ENCODE results near the gene ARHGAP27. TPM values are rescaled to one million over a fixed set of nuclear protein-coding genes. Genes with fewer than 3 reads are reported as not detected.
"Not testable (repeated sequence)": the region's sequence is repeated elsewhere in the genome, so short reads cannot be mapped to it uniquely, and the experiment has no call there.

ARHGAP27 gene, protein sequence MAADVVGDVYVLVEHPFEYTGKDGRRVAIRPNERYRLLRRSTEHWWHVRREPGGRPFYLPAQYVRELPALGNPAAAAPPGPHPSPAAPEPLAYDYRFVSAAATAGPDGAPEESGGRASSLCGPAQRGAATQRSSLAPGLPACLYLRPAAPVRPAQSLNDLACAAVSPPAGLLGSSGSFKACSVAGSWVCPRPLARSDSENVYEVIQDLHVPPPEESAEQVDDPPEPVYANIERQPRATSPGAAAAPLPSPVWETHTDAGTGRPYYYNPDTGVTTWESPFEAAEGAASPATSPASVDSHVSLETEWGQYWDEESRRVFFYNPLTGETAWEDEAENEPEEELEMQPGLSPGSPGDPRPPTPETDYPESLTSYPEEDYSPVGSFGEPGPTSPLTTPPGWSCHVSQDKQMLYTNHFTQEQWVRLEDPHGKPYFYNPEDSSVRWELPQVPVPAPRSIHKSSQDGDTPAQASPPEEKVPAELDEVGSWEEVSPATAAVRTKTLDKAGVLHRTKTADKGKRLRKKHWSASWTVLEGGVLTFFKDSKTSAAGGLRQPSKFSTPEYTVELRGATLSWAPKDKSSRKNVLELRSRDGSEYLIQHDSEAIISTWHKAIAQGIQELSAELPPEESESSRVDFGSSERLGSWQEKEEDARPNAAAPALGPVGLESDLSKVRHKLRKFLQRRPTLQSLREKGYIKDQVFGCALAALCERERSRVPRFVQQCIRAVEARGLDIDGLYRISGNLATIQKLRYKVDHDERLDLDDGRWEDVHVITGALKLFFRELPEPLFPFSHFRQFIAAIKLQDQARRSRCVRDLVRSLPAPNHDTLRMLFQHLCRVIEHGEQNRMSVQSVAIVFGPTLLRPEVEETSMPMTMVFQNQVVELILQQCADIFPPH
- 0.69 TPM for polyA plus RNA-seq (2013, experiment 1 of 2; ENCODE audit: insufficient read length)
- polyA plus RNA-seq (2013, experiment 2 of 2; ENCODE audit: insufficient read length), result 0.65 TPM

DNA sequence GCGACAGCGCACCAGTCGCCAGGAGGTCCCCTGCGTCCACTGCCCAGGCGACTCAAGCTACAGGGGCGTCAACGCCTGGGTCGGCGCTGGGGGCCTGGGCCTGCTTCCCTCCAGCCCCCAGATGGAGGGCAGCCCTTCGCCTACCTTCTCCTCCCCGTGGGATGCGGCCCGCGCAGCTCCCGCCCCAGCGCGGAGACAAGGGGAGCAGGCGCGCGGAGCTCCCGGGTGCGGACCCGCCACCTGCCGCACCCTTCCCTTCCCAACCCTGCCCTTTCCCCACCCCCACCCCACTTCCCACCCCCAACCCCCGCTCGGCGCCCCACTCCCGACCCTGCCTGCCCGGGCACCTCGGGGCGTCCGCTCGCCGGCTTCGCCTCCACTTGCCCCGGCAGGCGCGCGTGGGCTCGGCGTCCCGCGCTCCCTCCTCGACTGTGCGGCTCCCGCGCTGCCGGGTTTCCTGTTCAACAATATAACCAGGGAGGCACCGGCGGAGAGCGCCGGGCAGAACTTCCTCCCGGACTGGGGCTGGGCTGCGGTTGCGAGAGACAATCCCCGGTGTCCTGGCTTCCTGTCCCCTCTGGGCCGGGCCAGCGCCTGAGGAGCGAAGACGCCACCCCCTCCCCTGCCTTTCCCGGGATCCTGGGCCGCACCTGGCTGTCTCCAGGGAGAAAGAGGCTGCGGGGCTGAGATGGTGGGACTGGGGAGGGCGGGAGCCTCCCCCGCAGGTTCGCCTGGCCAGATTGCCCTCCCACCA is at the start of gene ARHGAP27:
TSS of gene ARHGAP27 (minus strand) at position 466 of the 754 bp plus-strand sequence. CDS start 2,591 bp downstream, outside the sequence.
- no peak for DNase-seq

DNA sequence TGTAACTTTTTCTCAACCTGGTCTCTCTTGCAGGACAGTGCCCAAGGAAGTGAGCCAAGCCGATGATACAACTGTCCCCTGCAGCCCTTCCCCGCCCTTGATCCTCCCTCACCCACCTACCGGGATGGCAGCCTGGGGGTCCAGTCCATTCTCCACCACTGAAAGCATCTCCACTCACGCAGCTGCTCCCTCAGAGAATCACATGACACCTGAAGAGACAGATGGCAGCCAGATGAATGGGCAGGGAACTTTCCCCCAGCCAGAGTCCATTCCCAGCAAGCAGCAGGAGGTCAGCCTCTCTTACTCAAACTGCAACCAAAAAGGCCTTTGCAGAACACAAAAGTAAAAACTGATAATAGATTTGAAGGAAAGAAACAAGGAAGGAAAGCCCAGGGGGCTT is 49.6 kb upstream of the ARHGAP27 start:
- not testable (repeated sequence) for DNase-seq

DNA sequence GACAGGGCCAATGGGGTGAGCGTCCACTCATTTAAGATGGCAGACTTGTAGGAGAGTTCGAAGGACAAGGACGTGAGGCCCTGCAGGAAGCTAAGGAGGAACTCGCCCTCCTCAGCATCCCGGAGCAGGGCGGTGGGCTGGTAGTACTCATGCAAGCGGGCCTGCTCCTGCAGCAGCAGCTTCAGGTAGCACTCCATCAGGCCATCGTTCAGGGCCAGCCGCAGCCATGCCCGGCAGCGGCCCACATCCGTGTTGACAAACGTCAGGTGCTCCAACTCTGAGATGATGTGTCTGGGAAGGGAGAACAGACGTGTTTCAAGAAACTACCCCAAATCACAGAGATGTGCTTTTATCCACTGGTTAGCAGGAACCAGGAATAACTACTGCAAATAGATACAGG is 42.8 kb upstream of the ARHGAP27 start:
- not testable (repeated sequence) for DNase-seq

DNA sequence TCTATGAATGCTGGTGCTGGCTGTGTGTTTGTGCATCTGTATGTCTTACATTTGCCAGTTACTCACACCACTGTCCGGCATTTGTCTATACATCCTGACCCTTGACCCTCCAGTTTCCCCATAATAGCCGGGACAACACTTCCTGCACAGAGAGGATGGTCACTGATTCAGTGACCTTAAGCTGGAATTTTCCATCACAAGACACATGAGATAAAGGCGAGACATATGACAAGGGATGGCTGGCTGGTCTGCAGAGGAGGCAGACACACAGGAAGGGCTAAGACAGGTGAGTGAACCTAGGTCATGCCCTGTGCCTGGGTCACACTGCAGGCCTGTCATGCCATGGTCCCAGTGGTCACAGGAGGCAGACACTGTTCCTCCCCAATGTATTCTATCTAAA is 39.6 kb upstream of the ARHGAP27 start:
- DNase-seq, result not testable (repeated sequence)

DNA sequence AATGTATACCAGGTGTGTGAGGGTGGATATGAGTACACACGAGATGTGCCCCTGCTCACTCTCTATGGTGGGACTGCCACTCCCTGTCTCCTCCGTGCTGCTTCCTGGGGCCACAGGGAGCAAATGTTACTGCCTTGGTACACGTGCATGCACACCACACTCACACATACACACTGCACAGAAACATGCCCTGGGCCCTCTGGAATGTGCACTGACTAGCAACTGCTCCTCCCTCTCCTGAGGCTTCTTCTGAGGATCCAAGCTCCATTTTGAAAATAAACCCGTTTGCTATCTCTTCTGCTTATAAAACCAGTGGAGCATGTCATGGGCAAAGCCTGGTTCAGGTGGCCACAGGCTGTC is 36.5 kb upstream of the ARHGAP27 start:
- DNase-seq, result not testable (repeated sequence)

DNA sequence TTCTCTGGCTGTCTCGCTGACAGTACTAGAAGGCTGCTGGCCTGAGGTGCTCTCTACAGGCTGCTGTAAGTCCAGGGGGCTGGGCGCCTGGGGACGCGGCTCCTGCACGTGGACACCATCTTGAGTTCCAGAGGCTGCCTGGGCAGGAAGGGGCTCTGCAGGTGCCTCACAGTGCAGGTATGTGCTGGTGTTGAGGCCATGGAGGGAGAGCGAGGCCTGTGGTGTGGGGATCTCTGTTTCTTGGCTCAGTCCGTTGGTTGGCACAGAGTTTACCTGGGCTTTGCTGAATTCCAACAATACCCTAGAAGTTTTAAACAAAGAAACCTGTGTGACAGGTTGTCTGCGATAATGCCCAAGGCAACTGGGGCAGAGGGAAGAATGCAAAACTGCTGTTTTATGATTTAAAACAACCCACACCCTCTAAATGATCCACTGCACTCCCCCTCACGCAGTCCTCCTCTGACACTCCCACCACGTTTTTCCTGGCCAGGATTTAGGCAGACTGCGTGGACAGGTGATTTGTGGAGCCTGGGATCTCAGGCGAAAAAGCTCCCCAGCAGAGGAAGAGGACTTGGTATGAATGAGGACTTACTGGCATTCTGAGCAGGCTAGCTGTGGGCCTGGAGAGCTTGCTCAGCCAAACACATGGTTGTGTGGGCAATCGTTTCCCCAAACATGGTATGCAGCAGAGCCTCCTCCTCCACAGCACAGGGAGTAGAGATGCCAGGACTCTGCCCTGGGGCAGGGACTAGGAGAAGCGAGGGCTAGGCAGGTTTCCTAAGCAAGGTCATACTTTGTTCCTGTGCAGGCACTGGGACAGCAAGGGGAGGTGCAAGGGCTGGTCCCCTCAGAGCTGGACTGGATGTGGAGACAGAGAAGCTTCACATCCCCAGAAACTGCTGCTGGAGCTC is 35.9 kb upstream of the ARHGAP27 start:
- not testable (repeated sequence) for DNase-seq

DNA sequence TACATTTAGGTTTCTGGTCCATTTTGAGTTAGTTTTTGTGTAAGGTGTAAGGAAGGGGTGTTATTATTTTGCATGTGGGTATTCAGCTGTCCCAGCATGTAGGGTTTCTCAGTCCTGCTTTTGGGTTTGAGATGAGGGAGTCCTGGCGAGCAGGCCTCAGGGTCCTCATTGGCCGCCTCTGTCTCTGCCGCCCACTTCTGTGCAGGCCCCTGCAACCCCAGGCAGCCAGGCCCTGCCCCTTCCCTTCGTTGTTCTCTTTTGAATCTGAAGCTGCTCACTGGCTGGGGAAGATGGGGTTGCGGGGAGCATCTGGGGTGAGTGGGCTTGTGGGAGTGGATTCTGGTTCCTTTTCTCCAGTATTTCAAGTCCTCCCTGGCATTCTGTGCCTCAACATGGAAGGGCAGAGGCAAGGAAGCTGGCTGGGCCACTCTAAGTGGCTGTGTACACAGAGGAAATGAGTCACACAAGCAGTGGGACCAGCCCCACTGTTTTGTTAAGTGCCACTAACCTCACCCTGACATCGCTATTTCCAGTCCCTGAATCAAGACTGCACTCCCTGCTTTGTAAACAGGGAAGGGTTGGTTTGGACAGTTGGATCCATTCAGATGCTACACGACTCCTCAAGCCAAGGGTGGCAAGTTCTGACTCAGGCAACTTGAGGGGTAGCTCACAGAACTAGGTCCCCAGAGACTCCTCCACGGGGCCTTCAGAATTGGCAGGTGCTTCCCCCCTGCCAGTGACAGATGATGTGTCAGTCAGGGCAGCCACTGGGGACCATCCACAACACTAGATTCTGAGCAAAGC is 29.1 kb upstream of the ARHGAP27 start:
- DNase-seq, result not testable (repeated sequence)

DNA sequence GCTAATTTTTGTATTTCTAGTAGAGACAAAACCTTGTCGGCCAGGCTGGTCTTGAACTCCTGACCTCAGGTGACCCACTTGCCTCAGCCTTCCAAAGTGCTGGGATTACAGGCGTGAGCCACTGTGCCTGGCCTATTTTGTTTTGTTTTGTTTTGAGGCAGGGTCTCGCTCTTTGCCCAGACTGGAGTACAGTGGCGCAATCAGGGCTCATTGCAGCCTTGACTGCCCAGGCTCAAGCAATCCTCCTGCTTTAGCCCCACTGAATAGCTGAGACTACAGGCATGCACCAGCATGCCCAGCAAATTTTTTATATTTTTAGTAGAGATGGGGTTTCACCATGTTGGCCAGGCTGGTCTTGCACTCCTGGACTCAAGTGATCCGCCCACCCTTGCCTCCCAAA is 27.8 kb upstream of the ARHGAP27 start:
- DNase-seq, result not testable (repeated sequence)

DNA sequence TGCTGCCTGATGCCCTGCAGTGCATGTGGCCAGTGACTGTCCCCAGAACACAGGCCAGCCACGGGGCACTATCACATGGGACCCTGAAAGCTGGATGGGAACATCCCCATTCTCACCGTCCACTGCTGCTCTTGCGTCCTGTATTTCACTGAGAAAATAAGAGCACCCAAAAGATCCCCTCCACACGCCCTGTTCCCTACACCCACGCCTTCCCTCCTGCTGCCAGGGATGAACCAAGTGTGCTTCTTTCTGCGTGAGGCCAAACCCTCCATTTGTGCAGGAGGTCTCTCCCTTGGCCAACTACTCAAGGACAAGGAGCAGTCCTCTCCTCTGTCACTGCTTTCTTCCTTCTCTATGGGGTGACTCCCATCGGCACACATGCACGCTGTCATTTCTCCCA is 21.7 kb upstream of the ARHGAP27 start:
- not testable (repeated sequence) for DNase-seq

DNA sequence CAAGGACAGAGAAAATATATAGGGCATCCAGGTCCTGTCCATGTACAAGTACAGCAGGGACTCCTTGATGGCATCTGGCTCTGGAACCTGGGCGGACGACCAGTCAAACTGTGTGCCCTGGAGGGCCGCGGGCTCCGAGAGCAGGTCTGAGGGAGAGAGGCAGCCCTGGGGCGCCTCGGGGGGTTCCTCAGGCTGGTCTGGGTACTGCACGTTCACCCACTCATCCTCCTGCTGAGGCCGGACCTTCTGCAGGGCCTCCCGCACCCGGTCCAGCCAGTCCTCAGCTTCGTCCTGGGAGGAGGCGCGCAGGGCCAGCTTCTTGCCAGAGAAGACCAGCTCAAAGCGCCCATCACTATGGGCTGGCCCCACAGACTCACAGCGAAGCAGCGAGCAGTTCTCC is 21.1 kb upstream of the ARHGAP27 start:
- DNase-seq, result not testable (repeated sequence)

DNA sequence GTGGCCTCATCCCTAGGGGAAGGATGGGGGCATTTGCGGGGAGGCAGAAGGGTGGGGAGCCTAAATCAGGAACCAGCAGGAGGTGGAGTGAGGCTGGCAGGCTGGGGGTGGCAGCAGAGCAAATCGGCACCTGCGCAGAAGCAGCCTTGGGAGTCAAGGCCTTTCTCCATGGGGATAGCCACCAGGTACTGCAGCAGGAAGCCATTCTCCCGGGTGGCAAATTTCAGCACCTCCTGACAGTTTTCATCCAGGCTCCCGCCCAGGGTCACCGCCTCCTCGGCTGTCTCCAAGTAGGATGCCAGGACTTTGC is 20.5 kb upstream of the ARHGAP27 start:
- DNase-seq, result not testable (repeated sequence)

DNA sequence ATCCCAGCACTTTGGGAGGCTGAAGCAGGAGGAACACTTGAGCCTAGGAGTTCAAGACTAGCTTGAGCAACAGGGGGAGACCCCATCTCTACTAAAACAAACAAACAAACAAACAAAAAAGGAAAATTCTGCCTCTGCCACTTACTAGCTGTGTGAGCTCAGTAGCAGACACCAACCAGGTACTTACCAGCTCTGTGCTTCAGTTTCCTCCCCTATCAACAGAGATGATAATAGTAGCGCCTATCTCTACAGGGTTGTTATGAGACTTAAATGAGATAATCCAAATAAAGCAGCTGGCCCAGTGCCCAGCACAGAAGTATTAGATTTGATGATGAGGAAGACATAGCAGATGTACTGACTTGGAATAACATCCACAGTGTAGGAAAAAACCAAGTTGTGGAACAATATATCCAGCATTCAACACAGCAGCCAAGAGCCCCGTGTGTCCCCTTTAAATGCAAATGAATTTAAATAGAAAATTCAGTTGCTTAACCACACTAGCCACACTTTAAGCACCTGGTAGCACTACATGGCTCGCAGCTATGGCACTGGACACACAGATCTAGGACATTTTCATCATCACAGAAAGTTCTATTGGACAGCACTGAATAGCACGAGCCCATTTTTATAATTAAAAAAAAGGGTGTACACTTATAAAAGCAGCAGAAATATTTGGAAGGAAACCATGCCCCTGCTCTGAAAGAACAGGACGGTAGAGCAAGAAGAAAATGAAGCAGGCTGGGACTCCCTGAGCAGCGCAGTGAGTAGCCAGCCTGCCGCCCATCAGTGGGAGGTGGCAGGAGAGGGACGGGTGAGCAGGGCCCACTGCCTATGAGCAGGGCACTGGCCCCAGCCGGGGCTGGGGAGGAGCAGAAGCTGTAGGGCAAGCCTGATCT is 19.9 kb upstream of the ARHGAP27 start:
- DNase-seq, result not testable (repeated sequence)

DNA sequence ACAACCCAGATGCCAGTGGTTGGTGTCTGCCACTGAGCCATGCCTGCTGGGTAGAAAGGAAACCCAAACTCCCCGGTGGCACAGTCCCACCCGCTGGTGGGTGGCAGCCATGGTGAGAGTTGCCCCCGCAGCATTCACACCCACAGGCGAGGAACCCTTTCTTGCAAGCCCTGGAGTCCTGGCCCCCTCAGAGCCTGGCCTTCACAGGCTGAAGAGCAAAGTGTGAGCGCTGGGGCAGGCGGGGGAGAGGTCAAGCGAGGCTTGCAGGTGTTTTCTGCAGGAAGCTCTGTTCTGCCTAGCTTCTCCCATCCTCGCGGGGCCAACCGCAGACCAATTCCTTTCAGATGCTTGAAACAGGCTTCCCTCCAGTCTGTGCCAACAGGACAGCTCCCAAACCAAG is 19.0 kb upstream of the ARHGAP27 start:
- DNase-seq, result not testable (repeated sequence)

DNA sequence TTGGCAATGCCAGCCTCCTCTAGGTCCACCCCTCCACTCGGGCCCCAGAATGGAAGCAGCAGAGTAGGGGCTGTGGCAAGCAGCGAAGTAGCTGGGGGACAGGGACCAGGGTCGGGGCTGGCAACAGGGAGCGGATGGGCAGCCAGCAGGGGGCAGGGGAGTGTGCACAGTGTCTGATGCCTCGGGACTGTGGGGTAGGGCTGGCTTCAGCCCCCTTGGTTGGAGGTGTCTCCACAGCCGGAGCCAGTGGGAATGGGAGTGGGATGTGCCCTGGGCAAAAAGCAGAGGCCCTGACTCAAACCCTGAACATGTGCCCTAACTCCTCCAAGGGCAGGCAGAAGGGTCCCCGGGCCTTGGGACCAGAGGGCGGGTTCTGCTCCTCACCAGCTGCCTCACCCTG is 18.5 kb upstream of the ARHGAP27 start:
- DNase-seq, result no peak

DNA sequence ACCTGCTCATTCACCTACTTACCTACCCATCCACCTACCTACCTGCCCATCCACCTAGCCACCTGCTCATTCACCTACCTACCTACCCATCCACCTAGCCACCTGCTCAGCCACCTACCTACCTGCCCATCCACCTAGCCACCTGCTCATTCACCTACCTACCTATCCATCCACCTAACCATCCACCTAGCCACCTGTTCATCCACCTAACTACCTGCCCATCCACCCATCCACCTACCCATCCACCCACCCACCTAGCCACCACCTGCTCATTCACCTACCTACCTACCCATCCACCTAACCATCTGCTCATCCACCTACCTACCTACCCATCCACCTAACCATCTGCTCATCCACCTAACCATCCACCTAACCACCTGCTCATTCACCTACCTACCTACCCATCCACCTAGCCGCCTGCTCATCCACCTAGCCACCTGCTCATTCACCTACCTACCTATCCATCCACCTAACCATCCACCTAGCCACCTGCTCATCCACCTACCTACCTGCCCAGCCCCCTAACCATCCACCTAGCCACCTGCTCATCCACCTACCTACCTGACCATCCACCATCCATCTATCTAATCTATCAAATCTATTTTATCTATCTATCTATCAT is 17.1 kb upstream of the ARHGAP27 start:
- DNase-seq, result not testable (repeated sequence)

DNA sequence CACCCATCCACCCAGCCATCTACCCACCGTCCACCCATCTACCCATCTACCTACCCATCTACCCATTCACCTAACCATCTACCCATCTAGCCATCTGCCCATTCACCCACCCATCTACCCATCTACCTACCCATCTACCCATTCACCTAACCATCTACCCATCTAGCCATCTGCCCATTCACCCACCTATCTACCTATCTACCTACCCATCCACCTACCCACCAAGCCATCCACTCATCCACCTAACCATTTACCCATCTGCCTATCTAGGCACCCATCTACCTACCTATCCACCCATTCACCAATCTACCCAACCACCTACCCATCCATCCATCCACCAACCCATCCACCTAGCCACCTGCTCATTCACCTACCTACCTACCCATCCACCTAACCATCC is 16.6 kb upstream of the ARHGAP27 start:
- not testable (repeated sequence) for DNase-seq

DNA sequence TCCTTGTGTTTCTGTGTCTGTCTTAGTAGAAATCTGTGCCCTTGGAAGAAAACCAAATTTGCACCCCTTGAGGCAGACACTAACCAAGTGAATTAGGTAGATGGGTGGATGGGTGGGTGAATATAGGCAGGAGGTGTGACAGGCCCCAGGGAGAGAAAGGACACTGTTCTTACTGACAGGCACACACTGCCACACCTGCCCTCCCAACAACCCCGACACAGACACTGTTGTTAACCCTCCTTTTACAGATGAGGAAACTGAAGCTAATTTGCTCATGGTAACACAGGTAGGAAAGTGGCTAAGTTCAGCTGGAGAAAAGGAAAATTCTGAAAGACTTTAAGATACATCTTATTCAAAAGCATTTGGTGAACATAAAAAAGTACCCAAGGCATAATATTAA is 15.8 kb upstream of the ARHGAP27 start:
- not testable (repeated sequence) for DNase-seq

DNA sequence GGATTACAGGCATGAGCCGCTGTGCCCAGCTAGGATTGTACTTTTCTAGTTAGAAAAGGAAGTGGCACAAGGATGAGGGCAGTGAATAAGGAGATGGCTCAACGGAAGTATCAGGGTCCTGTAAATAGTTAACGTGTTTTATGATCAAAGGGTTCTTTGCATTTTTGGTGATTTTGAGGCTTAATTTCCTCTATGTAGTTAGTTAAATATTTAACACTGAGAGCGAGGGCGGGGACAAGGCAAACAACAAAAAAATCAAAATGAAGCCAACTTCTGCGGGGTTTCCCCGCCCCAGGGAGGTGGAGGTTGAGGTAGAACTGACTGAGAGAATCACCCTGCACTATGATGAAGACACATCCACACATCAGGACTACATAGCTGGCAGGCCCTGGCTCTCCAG is 15.4 kb upstream of the ARHGAP27 start:
- DNase-seq, result not testable (repeated sequence)

DNA sequence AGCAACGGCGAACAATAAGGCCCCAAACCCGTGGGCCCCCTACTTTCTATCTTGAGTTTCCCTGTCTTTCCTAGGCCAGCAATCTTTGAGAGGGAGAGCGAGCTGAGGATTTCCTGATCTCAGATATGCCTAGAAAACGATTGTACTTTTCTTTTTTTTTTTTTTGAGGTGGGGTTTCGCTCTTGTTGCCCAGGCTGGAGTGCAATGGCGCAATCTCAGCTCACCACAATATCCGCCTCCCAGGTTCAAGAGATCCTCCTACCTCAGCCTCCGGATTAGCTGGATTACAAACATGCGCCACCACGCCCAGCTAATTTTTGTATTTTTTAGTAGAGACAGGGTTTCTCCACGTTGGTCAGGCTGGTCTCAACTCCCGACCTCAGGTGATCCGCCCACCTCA is 15.0 kb upstream of the ARHGAP27 start:
- DNase-seq, result not testable (repeated sequence)
